Epithelial cell of esophagus (primary cell): ENCODE results near the gene PTPRN2.

Experiments
- DNase-seq: peaks from one replicate; pipeline ENCODE4 v3.0.0; 2010; ENCODE audit warnings: low read depth
- H3K4me3 ChIP-seq: 2 replicates; pipeline ENCODE4 v1.5.1; 2011; ENCODE audit warnings: mild to moderate bottlenecking, low read length, control low read depth
- TF ChIP-seq, protein P1 (sequence below): IDR thresholded peaks from 2 replicates; pipeline ENCODE4 v1.5.1; 2011; ENCODE audit warnings: low read depth, mild to moderate bottlenecking, low read length, control low read depth, inconsistent platforms; ENCODE audit not compliant: insufficient read depth; ENCODE audit errors: missing control alignments

Gene PTPRN2

GRCh38 chr7:157859915-157860314, 727.7 kb downstream of the PTPRN2 start:
- TF ChIP-seq, protein P1, sequence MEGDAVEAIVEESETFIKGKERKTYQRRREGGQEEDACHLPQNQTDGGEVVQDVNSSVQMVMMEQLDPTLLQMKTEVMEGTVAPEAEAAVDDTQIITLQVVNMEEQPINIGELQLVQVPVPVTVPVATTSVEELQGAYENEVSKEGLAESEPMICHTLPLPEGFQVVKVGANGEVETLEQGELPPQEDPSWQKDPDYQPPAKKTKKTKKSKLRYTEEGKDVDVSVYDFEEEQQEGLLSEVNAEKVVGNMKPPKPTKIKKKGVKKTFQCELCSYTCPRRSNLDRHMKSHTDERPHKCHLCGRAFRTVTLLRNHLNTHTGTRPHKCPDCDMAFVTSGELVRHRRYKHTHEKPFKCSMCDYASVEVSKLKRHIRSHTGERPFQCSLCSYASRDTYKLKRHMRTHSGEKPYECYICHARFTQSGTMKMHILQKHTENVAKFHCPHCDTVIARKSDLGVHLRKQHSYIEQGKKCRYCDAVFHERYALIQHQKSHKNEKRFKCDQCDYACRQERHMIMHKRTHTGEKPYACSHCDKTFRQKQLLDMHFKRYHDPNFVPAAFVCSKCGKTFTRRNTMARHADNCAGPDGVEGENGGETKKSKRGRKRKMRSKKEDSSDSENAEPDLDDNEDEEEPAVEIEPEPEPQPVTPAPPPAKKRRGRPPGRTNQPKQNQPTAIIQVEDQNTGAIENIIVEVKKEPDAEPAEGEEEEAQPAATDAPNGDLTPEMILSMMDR: no peak
- DNase-seq: no peak

GRCh38 chr7:157857578-157858075, 730.0 kb downstream of the PTPRN2 start:
- TF ChIP-seq, protein P1: no peak
- DNase-seq: no peak
- no peak overlapping the region for H3K4me3 ChIP-seq

More at GRCh38 chr7:157859915-157860314, 727.7 kb downstream of the PTPRN2 start:
- no peak overlapping the region for H3K4me3 ChIP-seq

- no peak for DNase-seq
- TF ChIP-seq, protein P1: no peak
- no peak overlapping the region for H3K4me3 ChIP-seq
These were observed 730.6 kb downstream of the PTPRN2 start for GRCh38 chr7:157856873-157857577.

DNA sequence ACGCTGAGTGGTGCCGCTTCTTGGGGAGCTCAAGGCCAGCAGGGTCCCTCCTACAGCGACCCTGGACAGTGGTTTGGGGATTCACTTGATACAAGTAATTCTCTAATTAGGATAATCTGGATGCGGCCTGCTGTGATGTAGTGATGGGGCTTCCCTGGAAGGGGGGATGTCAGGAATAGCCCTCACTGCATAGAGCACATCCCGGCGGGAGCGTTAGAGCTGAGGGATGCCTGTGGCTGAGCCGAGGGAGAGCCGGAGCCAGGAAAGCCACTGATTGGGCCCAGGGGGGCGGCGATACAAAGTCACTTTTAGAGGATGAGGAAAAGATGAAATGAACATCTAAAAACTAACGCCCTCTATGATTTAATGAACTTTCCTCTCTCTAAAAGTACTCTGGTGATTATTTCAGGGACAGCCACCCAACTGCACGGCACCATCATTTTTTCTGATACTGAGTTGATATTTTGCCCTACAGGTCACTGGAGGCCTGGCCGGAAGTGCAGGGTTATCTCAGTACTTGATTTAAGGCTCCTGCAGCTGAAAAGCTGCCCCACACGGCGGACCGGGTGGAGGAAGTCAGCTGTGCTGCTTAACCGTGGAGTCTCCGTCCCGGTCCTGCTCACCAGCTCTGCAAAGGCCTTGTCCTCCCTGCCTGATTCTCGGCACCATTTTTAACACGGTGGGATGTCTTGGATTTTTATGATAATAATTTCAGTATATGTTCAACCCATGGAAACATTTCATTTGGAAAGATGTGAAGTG, 732.0 kb downstream of the PTPRN2 start:
- no peak for DNase-seq
- TF ChIP-seq, protein P1: no peak
- no peak overlapping the region for H3K4me3 ChIP-seq

DNA sequence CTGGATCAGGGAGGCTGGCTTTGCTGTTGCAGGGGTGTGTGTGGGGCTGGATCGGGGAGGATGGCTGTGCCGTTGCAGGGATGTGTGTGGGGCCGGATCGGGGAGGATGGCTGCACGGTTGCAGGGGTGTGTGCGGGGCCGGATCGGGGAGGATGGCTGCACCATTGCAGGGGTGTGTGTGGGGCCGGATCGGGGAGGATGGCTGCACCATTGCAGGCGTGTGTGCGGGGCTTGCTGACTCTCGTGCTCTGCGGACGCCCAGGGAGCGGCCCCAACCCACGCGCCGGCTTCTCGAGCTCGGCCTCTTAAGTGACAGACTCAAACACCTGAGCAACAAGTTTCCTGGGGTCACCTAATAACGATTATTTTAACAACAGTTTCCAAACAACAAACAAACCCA, 732.6 kb downstream of the PTPRN2 start:
- TF ChIP-seq, protein P1: no peak
- no peak overlapping the region for H3K4me3 ChIP-seq
- DNase-seq: no peak

GRCh38 chr7:157854066-157854891, 733.3 kb downstream of the PTPRN2 start:
- TF ChIP-seq, protein P1: no peak
- no peak overlapping the region for H3K4me3 ChIP-seq

More at GRCh38 chr7:157854066-157854891, 733.3 kb downstream of the PTPRN2 start:
- DNase-seq: no peak
